ENCODE measurements around the gene CHRM1. TPM values are rescaled to one million over a fixed set of nuclear protein-coding genes. Genes with fewer than 3 reads are reported as not detected.

CHRM1 gene, protein sequence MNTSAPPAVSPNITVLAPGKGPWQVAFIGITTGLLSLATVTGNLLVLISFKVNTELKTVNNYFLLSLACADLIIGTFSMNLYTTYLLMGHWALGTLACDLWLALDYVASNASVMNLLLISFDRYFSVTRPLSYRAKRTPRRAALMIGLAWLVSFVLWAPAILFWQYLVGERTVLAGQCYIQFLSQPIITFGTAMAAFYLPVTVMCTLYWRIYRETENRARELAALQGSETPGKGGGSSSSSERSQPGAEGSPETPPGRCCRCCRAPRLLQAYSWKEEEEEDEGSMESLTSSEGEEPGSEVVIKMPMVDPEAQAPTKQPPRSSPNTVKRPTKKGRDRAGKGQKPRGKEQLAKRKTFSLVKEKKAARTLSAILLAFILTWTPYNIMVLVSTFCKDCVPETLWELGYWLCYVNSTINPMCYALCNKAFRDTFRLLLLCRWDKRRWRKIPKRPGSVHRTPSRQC
- total RNA-seq (2022; extraction: Qiagen RNA extraction; ENCODE audit: low read depth), result 0.05 TPM in 1 of 5 replicates, not detected in the others

DNA sequence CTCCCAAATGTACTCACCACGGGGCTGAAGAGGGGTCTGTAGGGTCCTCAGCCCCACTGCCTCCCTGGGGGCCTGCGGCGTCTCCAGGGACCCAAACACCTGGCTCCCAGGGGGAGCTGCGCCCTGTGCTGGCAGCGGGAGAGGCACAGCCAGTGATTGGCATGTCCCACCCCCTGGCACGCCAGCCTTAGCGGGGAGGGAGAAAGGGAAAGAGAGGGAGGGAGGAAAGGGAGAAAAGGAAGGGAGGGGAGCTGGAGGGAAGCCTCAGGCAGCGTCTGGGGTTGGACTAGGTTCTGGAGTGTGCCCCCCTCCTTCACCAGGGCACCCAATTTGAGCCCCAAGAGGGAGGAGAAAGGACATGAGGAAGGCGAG is at the start of gene CHRM1:
CHRM1 (minus strand) TSS at position 163 of the 372 bp plus-strand sequence. CDS start 10,263 bp downstream, outside the sequence.

DNA sequence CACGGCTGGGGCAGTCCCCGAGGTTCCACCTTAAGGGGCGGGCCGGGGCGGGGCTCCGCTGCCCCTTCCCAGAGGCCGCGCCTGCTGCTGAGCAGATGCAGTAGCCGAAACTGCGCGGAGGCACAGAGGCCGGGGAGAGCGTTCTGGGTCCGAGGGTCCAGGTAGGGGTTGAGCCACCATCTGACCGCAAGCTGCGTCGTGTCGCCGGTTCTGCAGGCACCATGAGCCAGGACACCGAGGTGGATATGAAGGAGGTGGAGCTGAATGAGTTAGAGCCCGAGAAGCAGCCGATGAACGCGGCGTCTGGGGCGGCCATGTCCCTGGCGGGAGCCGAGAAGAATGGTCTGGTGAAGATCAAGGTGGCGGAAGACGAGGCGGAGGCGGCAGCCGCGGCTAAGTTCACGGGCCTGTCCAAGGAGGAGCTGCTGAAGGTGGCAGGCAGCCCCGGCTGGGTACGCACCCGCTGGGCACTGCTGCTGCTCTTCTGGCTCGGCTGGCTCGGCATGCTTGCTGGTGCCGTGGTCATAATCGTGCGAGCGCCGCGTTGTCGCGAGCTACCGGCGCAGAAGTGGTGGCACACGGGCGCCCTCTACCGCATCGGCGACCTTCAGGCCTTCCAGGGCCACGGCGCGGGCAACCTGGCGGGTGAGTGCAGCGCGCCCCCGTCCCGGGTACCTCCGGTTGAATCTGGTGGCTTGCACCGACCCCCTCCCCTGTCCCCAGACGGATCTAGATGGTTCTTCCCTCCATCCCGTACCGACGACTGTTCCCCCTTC is 40.2 kb downstream of the CHRM1 start, which contains the start of gene SLC3A2:
SLC3A2 (plus strand) TSS at position 94 of the 776 bp plus-strand sequence; CDS start at position 222, 128 bp downstream.

Other genes with a start within 250 kb of the CHRM1 start
- gene UQCC3, start 249.7 kb downstream of the CHRM1 start, total RNA-seq (2022; extraction: Qiagen RNA extraction; ENCODE audit: low read depth), result 25.4 to 39.4 TPM (median 34.5 TPM) in 5 replicates
- 4.8 to 5.3 TPM (median 5.0 TPM) in 5 replicates for gene LBHD1, start 249.1 kb downstream of the CHRM1 start, total RNA-seq (2022; extraction: Qiagen RNA extraction; ENCODE audit: low read depth)
- 89.4 to 131 TPM (median 123 TPM) in 5 replicates for gene UBXN1, start 242.3 kb downstream of the CHRM1 start, total RNA-seq (2022; extraction: Qiagen RNA extraction; ENCODE audit: low read depth)
- gene LRRN4CL, start 231.8 kb downstream of the CHRM1 start, total RNA-seq (2022; extraction: Qiagen RNA extraction; ENCODE audit: low read depth), result 0.09 to 0.25 TPM (median 0.14 TPM) in 3 of 5 replicates, not detected in the others
- 49.0 to 86.5 TPM (median 71.5 TPM) in 5 replicates for gene BSCL2, start 213.9 kb downstream of the CHRM1 start, total RNA-seq (2022; extraction: Qiagen RNA extraction; ENCODE audit: low read depth)
- gene GNG3, start 213.7 kb downstream of the CHRM1 start, total RNA-seq (2022; extraction: Qiagen RNA extraction; ENCODE audit: low read depth), result not detected in 5 replicates
- 40.2 to 45.6 TPM (median 42.8 TPM) in 5 replicates for gene HNRNPUL2, start 193.9 kb downstream of the CHRM1 start, total RNA-seq (2022; extraction: Qiagen RNA extraction; ENCODE audit: low read depth)
- 30.4 to 34.7 TPM (median 33.1 TPM) in 5 replicates for gene TTC9C, start 192.9 kb downstream of the CHRM1 start, total RNA-seq (2022; extraction: Qiagen RNA extraction; ENCODE audit: low read depth)
- 1.1 to 1.8 TPM (median 1.6 TPM) in 5 replicates for gene ZBTB3, start 167.2 kb downstream of the CHRM1 start, total RNA-seq (2022; extraction: Qiagen RNA extraction; ENCODE audit: low read depth)
- 170 to 201 TPM (median 175 TPM) in 5 replicates for gene POLR2G, start 159.8 kb downstream of the CHRM1 start, total RNA-seq (2022; extraction: Qiagen RNA extraction; ENCODE audit: low read depth)
- 11.3 to 18.0 TPM (median 15.4 TPM) in 5 replicates for gene TAF6L, start 150.0 kb downstream of the CHRM1 start, total RNA-seq (2022; extraction: Qiagen RNA extraction; ENCODE audit: low read depth)
- gene TMEM179B, start 134.0 kb downstream of the CHRM1 start, total RNA-seq (2022; extraction: Qiagen RNA extraction; ENCODE audit: low read depth), result 53.3 to 97.0 TPM (median 86.6 TPM) in 5 replicates
- gene TMEM223, start 129.4 kb downstream of the CHRM1 start, total RNA-seq (2022; extraction: Qiagen RNA extraction; ENCODE audit: low read depth), result 16.2 to 32.5 TPM (median 26.9 TPM) in 5 replicates
- gene NXF1, start 115.9 kb downstream of the CHRM1 start, total RNA-seq (2022; extraction: Qiagen RNA extraction; ENCODE audit: low read depth), result 39.8 to 58.2 TPM (median 53.4 TPM) in 5 replicates
- gene STX5, start 89.3 kb downstream of the CHRM1 start, total RNA-seq (2022; extraction: Qiagen RNA extraction; ENCODE audit: low read depth), result 19.1 to 25.0 TPM (median 24.7 TPM) in 5 replicates
- not detected in 5 replicates for gene TEX54, start 88.5 kb downstream of the CHRM1 start, total RNA-seq (2022; extraction: Qiagen RNA extraction; ENCODE audit: low read depth)
- gene WDR74, start 81.8 kb downstream of the CHRM1 start, total RNA-seq (2022; extraction: Qiagen RNA extraction; ENCODE audit: low read depth), result 61.5 to 84.6 TPM (median 81.8 TPM) in 5 replicates
- gene SLC3A2, start 40.5 kb downstream of the CHRM1 start, total RNA-seq (2022; extraction: Qiagen RNA extraction; ENCODE audit: low read depth), result 846 to 1,034 TPM (median 998 TPM) in 5 replicates
- not detected in 5 replicates for gene SLC22A6, start 63.6 kb upstream of the CHRM1 start, total RNA-seq (2022; extraction: Qiagen RNA extraction; ENCODE audit: low read depth)
- not detected in 5 replicates for gene SLC22A8, start 94.5 kb upstream of the CHRM1 start, total RNA-seq (2022; extraction: Qiagen RNA extraction; ENCODE audit: low read depth)
- not detected in 5 replicates for gene SLC22A24, start 222.9 kb upstream of the CHRM1 start, total RNA-seq (2022; extraction: Qiagen RNA extraction; ENCODE audit: low read depth)